ENCODE data around the gene ABITRAM. TPM values are rescaled to one million over a fixed set of nuclear protein-coding genes. Genes with fewer than 3 reads are reported as not detected.
"Not testable (repeated sequence)": the region's sequence is repeated elsewhere in the genome, so short reads cannot be mapped to it uniquely, and the experiment has no call there.

The ABITRAM gene
- total RNA-seq, 4 donors from 2014 or later, result 18.5 to 42.9 (median 19.1) TPM

DNA sequence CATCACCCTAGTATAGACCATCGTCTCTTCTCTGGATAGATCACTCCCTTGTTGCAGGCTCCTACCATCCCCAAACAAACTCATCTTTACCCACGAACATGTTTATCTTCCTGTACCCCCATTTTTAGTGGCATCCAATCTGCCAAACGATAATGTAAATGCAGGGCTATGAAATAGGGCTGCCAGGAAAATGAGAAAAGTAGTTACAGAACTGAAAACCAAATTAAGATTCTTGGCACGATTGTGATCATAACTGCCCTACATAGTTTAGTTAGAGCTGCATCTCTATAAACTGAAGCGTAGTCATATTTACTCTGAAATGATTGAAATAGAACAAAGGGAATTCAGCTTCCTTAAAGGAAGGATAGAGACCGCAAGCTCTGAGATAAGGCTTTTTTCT is 26.1 kb downstream of the ABITRAM start:
- intact Hi-C loops (cut with DNase I), result no loop called here
- H3K9me3 ChIP-seq, result no peaks in the 10 kb centered on the region
- DNase-seq, result no peak
- peaks cover 0 to 3% of the 10 kb centered on the region in 2 donors for H3K36me3 ChIP-seq
- 72 to 75% methylated on average over 6 of the region's 6 CpGs for WGBS, 2 donors
- no peaks in the 10 kb centered on the region for H3K27me3 ChIP-seq
- no peak for TF ChIP-seq POLR2A (IDR thresholded peaks at IDR 0.05)
- TF ChIP-seq, protein P1, sequence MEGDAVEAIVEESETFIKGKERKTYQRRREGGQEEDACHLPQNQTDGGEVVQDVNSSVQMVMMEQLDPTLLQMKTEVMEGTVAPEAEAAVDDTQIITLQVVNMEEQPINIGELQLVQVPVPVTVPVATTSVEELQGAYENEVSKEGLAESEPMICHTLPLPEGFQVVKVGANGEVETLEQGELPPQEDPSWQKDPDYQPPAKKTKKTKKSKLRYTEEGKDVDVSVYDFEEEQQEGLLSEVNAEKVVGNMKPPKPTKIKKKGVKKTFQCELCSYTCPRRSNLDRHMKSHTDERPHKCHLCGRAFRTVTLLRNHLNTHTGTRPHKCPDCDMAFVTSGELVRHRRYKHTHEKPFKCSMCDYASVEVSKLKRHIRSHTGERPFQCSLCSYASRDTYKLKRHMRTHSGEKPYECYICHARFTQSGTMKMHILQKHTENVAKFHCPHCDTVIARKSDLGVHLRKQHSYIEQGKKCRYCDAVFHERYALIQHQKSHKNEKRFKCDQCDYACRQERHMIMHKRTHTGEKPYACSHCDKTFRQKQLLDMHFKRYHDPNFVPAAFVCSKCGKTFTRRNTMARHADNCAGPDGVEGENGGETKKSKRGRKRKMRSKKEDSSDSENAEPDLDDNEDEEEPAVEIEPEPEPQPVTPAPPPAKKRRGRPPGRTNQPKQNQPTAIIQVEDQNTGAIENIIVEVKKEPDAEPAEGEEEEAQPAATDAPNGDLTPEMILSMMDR (IDR thresholded peaks at IDR 0.05), result no peak
- peaks cover 18 to 35% of the 10 kb centered on the region in 2 donors for H3K4me1 ChIP-seq
- no peak overlapping the region for H3K4me3 ChIP-seq (replicated peaks in 1 of 3)
- H3K27ac ChIP-seq, result peak overlapping the region; percentile 0 to 28 (median 5)

DNA sequence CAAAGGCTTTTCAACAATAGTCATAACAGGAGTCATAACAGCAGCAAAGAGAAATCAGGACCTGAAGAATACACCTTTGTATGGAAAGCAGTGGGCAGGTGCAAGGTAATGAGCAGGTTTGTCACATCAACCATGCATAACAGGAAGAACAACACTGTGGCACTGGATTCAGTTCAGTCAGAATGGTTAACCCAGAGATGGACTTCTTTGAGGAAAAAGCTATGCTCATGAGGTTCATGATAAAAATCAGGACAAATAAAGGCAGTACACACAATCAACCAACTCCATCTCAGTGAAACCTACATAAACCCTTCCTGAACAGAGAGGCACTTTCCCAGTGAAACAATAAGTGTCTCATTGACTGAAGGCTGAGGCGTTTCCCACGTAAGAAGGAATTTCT is 27.0 kb downstream of the ABITRAM start:
- no peak overlapping the region for H3K4me3 ChIP-seq (replicated peaks in 1 of 3)
- peaks cover 18 to 35% of the 10 kb centered on the region in 2 donors for H3K4me1 ChIP-seq
- H3K27ac ChIP-seq, result peak overlapping the region; percentile 5 to 28 (median 10)
- intact Hi-C loops (cut with DNase I), result no loop called here
- peaks cover 2 to 3% of the 10 kb centered on the region in 2 donors for H3K36me3 ChIP-seq
- no peak for DNase-seq
- WGBS, 2 donors, result 97 to 98% methylated on average over 2 of the region's 2 CpGs
- no peaks in the 10 kb centered on the region for H3K27me3 ChIP-seq
- no peaks in the 10 kb centered on the region for H3K9me3 ChIP-seq
- no peak for TF ChIP-seq POLR2A (IDR thresholded peaks at IDR 0.05)
- TF ChIP-seq, protein P1 (IDR thresholded peaks at IDR 0.05), result no peak

DNA sequence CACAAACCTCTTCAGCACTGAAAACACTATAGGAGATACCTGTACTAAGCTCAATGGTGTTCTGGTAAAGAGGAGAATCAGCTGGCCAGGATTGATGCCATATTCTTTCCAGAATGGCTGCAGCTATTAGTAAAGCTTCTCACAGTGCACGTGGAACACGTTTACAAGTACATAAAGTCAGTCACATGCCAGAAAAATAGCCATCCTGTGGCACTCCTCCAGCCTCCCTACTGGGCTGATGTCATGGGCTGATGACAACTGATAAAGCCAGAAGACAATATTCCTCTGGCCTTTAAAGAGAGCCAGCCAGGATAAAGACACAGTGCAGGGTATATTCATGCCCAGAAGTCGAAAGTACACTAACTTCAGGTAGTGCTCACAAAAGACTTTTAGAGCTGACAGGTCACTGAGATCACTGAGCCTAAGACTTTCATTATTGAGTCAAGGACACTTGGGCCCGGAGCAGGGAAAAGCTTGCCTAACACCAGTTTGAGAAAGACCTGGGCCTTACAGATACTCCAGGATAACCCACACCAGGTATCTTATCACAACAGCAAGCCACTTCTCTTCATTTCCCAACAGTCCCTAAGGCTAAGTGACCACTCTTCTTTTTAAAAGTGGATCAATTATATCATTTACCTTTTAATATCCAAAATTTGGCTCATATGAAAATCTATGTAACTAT is 29.4 kb downstream of the ABITRAM start:
- H3K27me3 ChIP-seq, result no peaks in the 10 kb centered on the region
- H3K9me3 ChIP-seq, result no peaks in the 10 kb centered on the region
- peak; percentile 33 to 34 for DNase-seq
- 48 to 54% methylated on average over 4 of the region's 4 CpGs for WGBS, 2 donors
- peaks cover 3 to 10% of the 10 kb centered on the region in 2 donors for H3K36me3 ChIP-seq
- H3K4me3 ChIP-seq (replicated peaks in 1 of 3), result no peak overlapping the region
- H3K27ac ChIP-seq, result peak overlapping the region; percentile 30 to 50 (median 39)
- peaks cover 15 to 22% of the 10 kb centered on the region in 2 donors for H3K4me1 ChIP-seq
- intact Hi-C loops (cut with DNase I), result no loop called here
- TF ChIP-seq, protein P1 (IDR thresholded peaks at IDR 0.05), result no peak
- TF ChIP-seq POLR2A (IDR thresholded peaks at IDR 0.05), result no peak

DNA sequence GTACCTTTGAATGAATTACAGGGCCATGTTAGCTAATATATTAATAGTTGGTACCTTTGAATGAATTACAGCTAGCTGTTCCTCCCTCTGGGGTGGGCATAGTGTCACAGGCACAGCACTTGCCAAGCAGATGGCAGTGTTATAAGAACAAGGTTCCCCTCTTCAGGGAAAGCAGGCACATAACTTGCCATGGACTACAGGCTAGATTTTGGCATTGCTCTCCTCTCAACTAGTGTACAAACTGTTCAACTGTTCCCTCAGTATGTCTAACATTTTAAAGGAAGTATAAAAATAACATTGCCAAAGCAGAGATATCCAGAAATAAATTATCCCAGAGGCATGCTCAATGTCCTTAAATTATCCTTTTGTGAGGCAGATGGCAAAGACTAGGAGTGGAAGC is 33.7 kb downstream of the ABITRAM start:
- Histone ChIP-seq H3K27me3 (no peaks in the 10 kb centered on the region), H3K36me3 (peaks cover 3 to 14% of the 10 kb centered on the region in 2 donors), H3K9me3 (no peaks in the 10 kb centered on the region), H3K4me3 (replicated peaks in 1 of 3) (no peak overlapping the region), H3K4me1 (peaks cover 3 to 12% of the 10 kb centered on the region in 2 donors), H3K27ac (no peak overlapping the region)
- TF ChIP-seq, protein P1 (IDR thresholded peaks at IDR 0.05), result no peak
- no peak for TF ChIP-seq POLR2A (IDR thresholded peaks at IDR 0.05)
- no peak for DNase-seq
- intact Hi-C loops (cut with DNase I), result no loop called here

DNA sequence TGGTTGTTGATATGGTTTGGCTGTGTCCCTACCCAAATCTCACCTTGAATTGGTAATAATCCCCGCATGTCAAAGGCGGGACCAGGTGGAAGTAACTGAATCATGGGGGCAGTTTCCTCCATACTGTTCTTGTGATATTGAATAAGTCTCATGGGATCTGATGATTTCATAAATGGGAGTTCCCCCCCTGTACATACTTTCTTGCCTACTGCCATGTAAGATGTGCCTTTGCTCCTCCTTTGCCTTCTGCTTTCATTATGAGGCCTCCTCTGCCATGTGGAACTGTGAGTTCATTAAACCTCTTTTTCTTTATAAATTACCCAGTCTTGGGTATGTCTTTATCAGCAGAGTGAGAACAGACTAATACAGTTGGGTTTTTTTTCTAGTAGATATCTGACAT is 37.2 kb downstream of the ABITRAM start:
- H3K36me3 ChIP-seq; intact Hi-C loops (cut with DNase I); H3K4me3 ChIP-seq (replicated peaks in 1 of 3); H3K27ac ChIP-seq; H3K27me3 ChIP-seq; H3K9me3 ChIP-seq; DNase-seq: not testable (repeated sequence)
- peaks cover 3 to 12% of the 10 kb centered on the region in 2 donors for H3K4me1 ChIP-seq
- 96 to 97% methylated on average over 2 of the region's 2 CpGs for WGBS, 2 donors
